Natural killer cell (primary cell): ENCODE results near the gene CCDC201. TPM values are rescaled to one million over a fixed set of nuclear protein-coding genes. Genes with fewer than 3 reads are reported as not detected.

Experiments used
- ATAC-seq, 3 donors: fragments of 150-1000 bp in 2 of 3; fragments of 200-7000 bp in 1 of 3; cut with Tn5 transposase; 1 replicate in 1 of 3; 2 replicates in 2 of 3; pipeline ENCODE4 v1.10.0; 2021; ENCODE audit warnings: mild to moderate bottlenecking in 2 of 3, moderate library complexity in 2 of 3
- DNase-seq, 2 donors: peaks; one replicate each; pipeline versions ENCODE4 v3.0.0 to v3.0.0-alpha.2; 2013 to 2021; ENCODE audit warnings: mixed read lengths in 1 of 2
- H3K27ac ChIP-seq: one replicate; pipeline ENCODE4 v1.5.1; 2013; ENCODE audit warnings: mild to moderate bottlenecking, low read length
- H3K27me3 ChIP-seq: one replicate; pipeline ENCODE4 v1.6.1; 2013; ENCODE audit warnings: low read length; ENCODE audit not compliant: control insufficient read depth, insufficient read depth
- H3K36me3 ChIP-seq: one replicate; pipeline ENCODE4 v1.6.1; 2013; ENCODE audit warnings: low read length; ENCODE audit not compliant: control insufficient read depth, insufficient read depth
- H3K4me1 ChIP-seq: one replicate; pipeline ENCODE4 v1.6.1; 2013; ENCODE audit warnings: low read length; ENCODE audit not compliant: control insufficient read depth, insufficient read depth
- H3K4me3 ChIP-seq: one replicate; pipeline ENCODE4 v1.5.1; 2013; ENCODE audit warnings: low read length
- H3K9me3 ChIP-seq: one replicate; pipeline ENCODE4 v1.6.1; 2013; ENCODE audit warnings: low read length; ENCODE audit not compliant: control insufficient read depth, insufficient read depth
- H3K27ac Mint-ChIP-seq, 2 donors: one replicate each; pipeline ENCODE4 v1.8.0; 2022; ENCODE audit warnings: mild to moderate bottlenecking in 2 of 2, mixed read lengths in 2 of 2, moderate library complexity in 1 of 2
- H3K27me3 Mint-ChIP-seq, 2 donors: one replicate each; pipeline ENCODE4 v1.8.0; 2022; ENCODE audit warnings: low read depth in 2 of 2, mixed read lengths in 2 of 2
- H3K36me3 Mint-ChIP-seq: one replicate; pipeline ENCODE4 v1.8.0; 2022; ENCODE audit warnings: mixed read lengths
- H3K4me1 Mint-ChIP-seq, 2 donors: one replicate each; pipeline ENCODE4 v1.8.0; 2022; ENCODE audit warnings: mixed read lengths in 2 of 2
- H3K4me3 Mint-ChIP-seq: one replicate; pipeline ENCODE4 v1.8.0; 2022; ENCODE audit warnings: mild to moderate bottlenecking, moderate library complexity, mixed read lengths
- H3K9me3 Mint-ChIP-seq, 2 donors: one replicate each; pipeline ENCODE4 v1.8.0; 2022; ENCODE audit warnings: mixed read lengths in 2 of 2
- CTCF ChIP-seq: fragments of 200-600 bp; IDR thresholded peaks from one replicate; pipeline ENCODE4 v1.8.0; 2022; ENCODE audit warnings: antibody characterized with exemption
- WGBS: methylation state at CpG from one replicate; pipeline ENCODE4 v1.1.7; 2013; ENCODE audit warnings: missing lambda C conversion rate; ENCODE audit not compliant: insufficient coverage; 5-methylcytosine and 5-hydroxymethylcytosine counted together
- intact Hi-C: fragments of 100-400 bp; cut with micrococcal nuclease; formaldehyde crosslinking; loops from one replicate; pipeline ENCODE4 v1.14.2; 2022
- total RNA-seq, 4 donors: library from RNA; stranded (reverse); fragments of 120-200 nt in 1 of 4; gene quantifications; one replicate each; pipeline versions ENCODE4 v1.2.3 to v1.2.4, GENCODE V29; 2013 to 2022

CCDC201 gene
- not detected for total RNA-seq
- total RNA-seq (2013), result not detected

GRCh38 chr7:45873035-45873354, at the start of gene CCDC201:
Gene CCDC201, minus strand, starts transcription at chr7:45873082. Its CDS starts 75 bp downstream, at chr7:45873007.
- Mint-ChIP-seq H3K36me3 (no peaks in the 10 kb centered on the region), H3K9me3 (no peaks in the 10 kb centered on the region), H3K4me3 (no peak within 1 kb of the TSS), H3K4me1 (no peaks in the 10 kb centered on the region), H3K27me3 (peaks cover 0 to 6% of the 10 kb centered on the region in 2 donors), H3K27ac (no peak within 1 kb of the TSS)
- intact Hi-C loops, result no loop called here
- DNase-seq (no peak), ATAC-seq (no peak)
- Histone ChIP-seq H3K4me3 (no peak within 1 kb of the TSS), H3K36me3 (no peaks in the 10 kb centered on the region), H3K27ac (no peak within 1 kb of the TSS), H3K4me1 (no peaks in the 10 kb centered on the region), H3K27me3 (no peaks in the 10 kb centered on the region), H3K9me3 (no peaks in the 10 kb centered on the region)
- no peak for TF ChIP-seq CTCF
- 70% methylated on average over 6 of the region's 7 CpGs for WGBS

GRCh38 chr7:45921699-45922519, 49.0 kb upstream of the CCDC201 start:
- ATAC-seq (no peak), DNase-seq (peak in 1 of 2 donors; percentile 44)
- Histone ChIP-seq H3K4me1 (peaks cover 14% of the 10 kb centered on the region), H3K36me3 (no peaks in the 10 kb centered on the region), H3K4me3 (no peak overlapping the region), H3K27ac (peak overlapping the region; percentile 15), H3K27me3 (peaks cover 21% of the 10 kb centered on the region), H3K9me3 (no peaks in the 10 kb centered on the region)
- Mint-ChIP-seq H3K27ac (peak overlapping the region in 1 of 2 donors; percentile 31), H3K9me3 (no peaks in the 10 kb centered on the region), H3K27me3 (peaks cover 36 to 55% of the 10 kb centered on the region in 2 donors), H3K4me1 (peaks cover 14 to 20% of the 10 kb centered on the region in 2 donors), H3K36me3 (no peaks in the 10 kb centered on the region), H3K4me3 (no peak overlapping the region)
- no peak for TF ChIP-seq CTCF
- 5% methylated on average over 36 of the region's 36 CpGs for WGBS
- intact Hi-C loops, result loop anchor here (2.0 kb wide), 1 partner anchor 429 kb away; no protein-coding TSS in a partner anchor

- Histone ChIP-seq H3K4me1 (peaks cover 14% of the 10 kb centered on the region), H3K27ac (no peak overlapping the region), H3K27me3 (peaks cover 21% of the 10 kb centered on the region), H3K4me3 (no peak overlapping the region), H3K36me3 (no peaks in the 10 kb centered on the region), H3K9me3 (no peaks in the 10 kb centered on the region)
- 4% methylated on average over 31 of the region's 31 CpGs for WGBS
- ATAC-seq, result no peak
- no peaks in the 10 kb centered on the region for H3K9me3 Mint-ChIP-seq
- DNase-seq, result no peak
- peaks cover 36 to 50% of the 10 kb centered on the region in 2 donors for H3K27me3 Mint-ChIP-seq
- no peak overlapping the region for H3K4me3 Mint-ChIP-seq
- intact Hi-C loops, result no loop called here
- no peak for TF ChIP-seq CTCF
- no peak overlapping the region for H3K27ac Mint-ChIP-seq
- peaks cover 14 to 20% of the 10 kb centered on the region in 2 donors for H3K4me1 Mint-ChIP-seq
- H3K36me3 Mint-ChIP-seq, result no peaks in the 10 kb centered on the region
Observed at GRCh38 chr7:45921381-45921698, 48.5 kb upstream of the CCDC201 start.
